Activated T-cell treated with anti-CD3 and anti-CD28 coated beads for 48 hours (primary cell): Measurements from ENCODE around the gene UBQLN4.
"Not testable (repeated sequence)": the region's sequence is repeated elsewhere in the genome, so short reads cannot be mapped to it uniquely, and the experiment has no call there.

Source experiments
- DNase-seq: peaks from one replicate; pipeline ENCODE4 v3.0.0-alpha.2; 2020; ENCODE audit warnings: low read depth

The UBQLN4 gene

DNA sequence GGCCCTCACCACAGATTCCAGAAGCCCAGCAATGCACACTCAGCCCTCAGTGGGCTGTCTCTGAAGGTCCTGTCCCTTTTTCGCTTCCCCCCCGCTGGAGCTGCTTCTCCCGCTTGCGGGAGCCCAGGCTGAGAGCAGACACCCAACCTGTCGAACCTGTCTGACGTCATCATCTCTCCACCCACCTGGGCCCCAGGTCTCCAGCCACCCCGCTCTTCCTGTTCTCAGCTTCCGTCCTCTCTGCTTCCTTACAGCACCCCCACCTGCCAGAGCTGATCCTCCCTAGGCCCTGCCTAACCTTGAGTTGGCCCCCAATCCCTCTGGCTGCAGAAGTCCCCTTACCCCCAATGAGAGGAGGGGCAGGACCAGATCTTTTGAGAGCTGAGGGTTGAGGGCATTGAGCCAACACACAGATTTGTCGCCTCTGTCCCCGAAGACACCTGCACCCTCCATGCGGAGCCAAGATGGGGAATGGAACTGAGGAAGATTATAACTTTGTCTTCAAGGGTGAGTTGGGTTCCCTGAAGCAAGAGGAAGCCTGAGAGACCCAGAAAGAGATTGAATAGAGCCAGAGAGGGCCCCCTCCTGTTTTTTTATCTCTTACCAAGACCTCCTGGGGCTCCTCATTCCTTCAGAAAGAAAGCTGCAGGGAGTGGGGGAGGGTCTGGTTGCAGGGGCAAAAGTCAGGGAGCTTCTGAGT is 7.5 kb upstream of the UBQLN4 start, which contains the start of gene RAB25:
TSS of gene RAB25 (plus strand) at position 224 of the 700 bp plus-strand sequence. CDS start at position 465, 241 bp downstream.
- no peak for DNase-seq

DNA sequence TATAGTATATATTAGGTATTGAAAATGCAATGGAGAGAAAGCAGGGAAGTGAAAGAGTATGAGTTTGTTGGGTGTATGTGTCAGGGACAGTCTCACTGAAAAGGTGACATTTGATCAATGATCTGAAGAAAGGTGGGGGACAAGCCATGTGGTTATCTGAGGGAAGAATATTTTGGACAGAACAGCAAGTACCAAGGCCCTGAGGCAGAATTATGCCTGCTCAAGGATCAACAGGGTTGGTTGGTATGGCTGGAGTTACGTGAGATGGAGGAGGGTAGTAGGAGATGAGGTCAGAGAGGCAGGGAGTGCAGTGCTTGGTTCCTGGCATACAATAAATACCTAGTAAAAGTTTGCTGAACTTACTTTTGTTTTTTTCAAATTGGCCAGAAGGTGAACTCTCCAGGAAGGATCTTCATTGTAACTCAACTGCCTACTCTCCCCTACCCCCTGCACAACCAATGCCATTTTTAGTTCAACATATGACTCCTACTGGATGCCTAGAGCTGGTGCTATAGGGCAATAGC is 2.8 kb upstream of the UBQLN4 start:
- DNase-seq, result no peak

DNA sequence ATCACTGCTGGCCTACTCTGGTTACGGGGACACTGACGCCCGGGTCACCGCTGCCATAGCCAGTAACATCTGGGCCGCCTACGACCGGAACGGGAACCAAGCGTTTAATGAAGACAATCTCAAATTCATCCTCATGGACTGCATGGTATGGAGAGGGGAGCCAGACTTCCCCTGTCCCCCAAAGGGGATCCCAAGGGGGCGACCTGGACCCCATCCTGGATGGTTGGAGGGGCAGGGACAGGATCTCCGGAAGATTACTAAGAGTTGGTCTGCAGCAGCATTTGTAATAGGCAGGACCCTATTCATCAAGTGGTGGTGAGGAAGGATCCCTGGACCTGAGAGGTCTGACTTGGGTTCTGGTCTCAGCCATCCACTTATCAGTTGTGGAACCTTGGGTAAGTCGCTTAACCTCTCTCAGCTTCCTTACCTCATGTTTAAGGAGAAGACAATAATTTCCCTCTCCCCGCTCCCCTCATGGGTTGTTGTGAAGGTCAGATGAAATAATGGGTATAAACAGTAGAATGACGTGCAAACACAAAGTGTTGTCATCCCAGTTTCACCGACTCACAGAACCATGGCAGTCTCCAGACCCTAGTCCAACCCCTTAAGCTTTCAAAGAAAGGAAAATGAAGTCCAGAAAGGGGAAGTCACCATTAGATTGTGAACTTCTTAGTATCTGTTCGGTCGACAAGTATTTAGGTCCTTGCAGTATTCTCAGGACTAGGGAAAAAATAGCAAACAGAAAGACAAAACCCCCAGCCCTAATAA is 1.9 kb upstream of the UBQLN4 start:
- DNase-seq, result no peak

- peak; percentile 96 for DNase-seq
These were observed 1.1 kb upstream of the UBQLN4 start, which contains the start of gene LAMTOR2 for GRCh38 chr1:156054500-156055280. TSS of gene LAMTOR2 (plus strand) at chr1:156054782. CDS start at chr1:156054890, 108 bp downstream.

- DNase-seq, result peak; percentile 58
These were observed 483 bp downstream of the UBQLN4 start for GRCh38 chr1:156052862-156053767.

- no peak for DNase-seq
These were observed 2.4 kb downstream of the UBQLN4 start for GRCh38 chr1:156051011-156051725.

DNA sequence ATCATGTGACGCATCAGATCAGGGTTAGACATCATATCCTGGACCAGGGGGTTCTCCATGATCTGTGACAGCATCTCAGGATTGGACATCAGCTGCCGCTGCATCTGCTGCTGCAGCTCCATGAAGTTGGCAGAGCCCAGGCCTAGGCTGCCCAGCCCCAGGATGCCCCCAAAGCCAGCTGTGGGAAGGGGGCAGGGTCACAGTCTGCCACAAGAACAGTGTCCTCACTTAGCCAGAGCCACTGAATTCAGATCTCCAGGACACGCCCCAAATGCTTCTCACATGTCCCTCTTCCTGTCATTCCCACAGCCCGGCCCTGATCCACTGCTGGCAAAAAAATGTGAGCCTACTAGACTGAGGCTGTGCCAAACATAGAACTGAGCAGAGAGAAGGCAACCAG is 3.2 kb downstream of the UBQLN4 start:
- DNase-seq, result no peak

GRCh38 chr1:156048663-156049258 is 4.8 kb downstream of the UBQLN4 start:
- no peak for DNase-seq

- DNase-seq, result no peak
These were observed 8.5 kb downstream of the UBQLN4 start for GRCh38 chr1:156045076-156045475.

GRCh38 chr1:156042828-156043227 is 10.8 kb downstream of the UBQLN4 start:
- DNase-seq, result no peak

- not testable (repeated sequence) for DNase-seq
These were observed 18.6 kb downstream of the UBQLN4 start for GRCh38 chr1:156034991-156035390.

DNA sequence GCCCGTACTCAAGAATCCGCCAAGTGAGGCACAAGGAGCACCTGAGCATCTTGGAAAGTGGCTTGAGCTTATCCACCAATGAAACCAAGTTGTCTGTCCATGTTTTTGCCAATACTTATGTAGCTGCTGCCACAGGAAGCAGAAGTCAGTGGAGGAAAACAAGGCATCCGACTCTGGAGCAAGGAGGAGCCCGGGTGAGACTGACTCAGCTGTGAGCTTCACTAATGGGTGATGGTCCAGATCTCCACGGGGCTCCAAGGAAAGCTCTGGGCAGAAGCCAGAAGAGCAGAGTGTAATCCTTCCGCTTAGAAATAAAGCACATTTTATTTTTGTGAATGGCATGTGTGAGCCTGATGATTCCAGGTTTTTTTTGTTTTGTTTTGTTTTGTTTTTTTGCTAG is 20.6 kb downstream of the UBQLN4 start:
- no peak for DNase-seq

DNA sequence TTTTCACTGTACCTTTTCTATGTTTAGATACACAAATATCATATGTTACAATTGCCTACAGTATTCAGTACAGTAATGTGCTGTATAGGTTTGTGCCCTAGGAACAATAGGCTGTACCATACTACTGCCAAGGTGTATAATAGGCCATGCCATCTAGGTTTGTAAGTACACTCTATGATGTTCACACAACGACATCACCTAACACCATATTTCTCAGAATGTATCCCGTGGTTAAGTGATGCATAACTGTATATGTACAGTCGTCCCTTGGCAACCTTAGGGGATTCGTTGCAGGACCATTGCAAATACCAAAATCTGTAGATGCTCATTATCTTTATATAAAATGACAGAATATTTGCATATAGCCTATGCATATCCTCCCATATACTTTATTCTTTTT is 27.0 kb downstream of the UBQLN4 start:
- no peak for DNase-seq

GRCh38 chr1:156025876-156026275 is 27.7 kb downstream of the UBQLN4 start:
- peak; percentile 43 for DNase-seq

DNA sequence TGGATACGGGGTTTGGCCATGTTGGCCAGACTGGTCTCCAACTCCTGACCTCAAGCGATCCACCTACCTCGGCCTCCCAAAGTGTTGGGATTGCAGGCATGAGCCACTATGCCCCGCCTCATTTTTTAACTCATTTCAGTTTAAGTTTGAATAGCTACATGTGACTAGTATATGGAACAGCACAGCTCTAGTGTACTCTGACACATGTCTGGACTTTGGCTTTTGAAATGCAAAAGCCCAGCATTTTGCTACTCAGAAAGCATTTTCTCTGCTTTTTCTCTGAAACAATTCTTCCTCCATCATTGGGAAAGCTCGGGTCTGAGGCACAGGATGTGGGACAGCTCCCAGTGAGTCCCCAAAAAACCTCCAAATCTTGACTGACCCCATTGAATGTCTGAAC is 28.8 kb downstream of the UBQLN4 start:
- DNase-seq, result no peak

DNA sequence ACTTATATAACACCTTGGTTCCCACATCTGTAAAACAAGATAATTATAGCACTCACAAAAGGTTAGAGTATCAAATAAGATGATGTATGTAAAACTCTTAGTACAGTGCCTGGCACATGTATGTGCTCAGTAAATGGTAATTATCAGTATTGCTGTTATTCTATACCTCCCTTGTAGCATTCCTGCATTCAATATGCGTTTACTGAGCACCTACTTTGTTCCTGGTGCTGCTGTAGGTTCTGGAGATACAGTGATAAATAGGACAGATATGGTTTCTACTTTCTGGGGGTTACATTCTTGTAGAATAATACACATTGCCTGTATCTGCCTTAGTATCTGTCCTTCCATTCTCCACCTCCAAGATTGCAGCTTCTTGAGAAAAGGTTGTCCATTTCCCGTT is 31.6 kb downstream of the UBQLN4 start:
- DNase-seq, result no peak

DNA sequence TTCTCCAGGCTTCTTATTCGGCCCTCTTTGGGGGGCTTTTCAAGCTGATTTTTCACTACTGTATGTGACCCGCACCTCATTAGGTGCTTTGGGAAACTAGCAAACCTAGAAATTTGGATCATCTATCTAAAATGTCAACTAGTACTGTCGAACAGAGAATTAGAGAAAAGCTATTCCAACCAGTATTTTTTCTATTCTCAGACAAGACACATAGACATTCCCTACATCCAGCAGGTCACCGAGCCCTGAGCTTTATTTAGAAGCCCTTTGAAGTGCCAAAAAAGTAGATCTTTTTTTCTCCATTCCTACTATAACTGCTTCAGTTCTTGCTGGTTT is 32.5 kb downstream of the UBQLN4 start:
- no peak for DNase-seq

DNA sequence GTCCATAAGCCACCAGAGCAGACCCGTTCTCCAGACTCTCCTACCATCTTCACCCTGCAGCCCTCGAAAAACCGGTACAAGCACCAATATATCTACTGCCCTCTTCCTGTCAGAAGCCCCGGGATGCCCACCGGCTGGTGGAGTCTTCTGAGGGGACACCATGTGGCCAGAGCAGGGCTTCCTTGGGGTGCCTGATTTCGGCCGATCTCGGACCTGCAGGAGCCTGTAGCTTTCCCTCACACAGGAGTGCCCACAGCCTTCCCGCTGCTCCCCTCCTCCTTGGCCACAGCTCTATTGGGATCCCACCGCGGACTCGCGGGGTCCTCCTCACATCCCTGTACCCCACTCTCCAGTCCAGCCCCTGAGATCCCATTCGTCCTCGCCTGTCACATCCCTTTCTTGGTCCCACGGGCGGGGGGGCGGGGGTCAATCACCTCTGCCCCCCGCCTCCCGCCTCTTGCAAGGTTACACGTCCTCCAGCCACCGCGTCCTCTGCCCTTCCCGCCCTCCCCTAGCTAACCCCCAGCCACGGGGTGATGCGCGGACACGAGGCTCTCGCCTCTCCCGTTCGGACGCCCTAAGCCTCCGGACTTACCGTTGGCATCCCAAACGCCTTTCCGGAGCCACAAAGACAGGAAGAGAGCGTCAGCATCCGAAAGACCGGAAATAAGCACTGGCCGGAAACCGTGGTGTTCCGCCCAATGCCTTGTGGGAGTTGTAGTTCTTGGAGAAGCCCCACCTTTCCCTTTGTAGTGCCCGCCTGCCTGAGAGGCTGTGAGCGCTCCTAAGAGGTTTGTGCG is 33.1 kb downstream of the UBQLN4 start, which contains the start of gene SSR2:
TSS of gene SSR2 (minus strand) at position 659 of the 800 bp plus-strand sequence. CDS start 784 bp downstream, outside the sequence.
- peak; percentile 74 for DNase-seq

DNA sequence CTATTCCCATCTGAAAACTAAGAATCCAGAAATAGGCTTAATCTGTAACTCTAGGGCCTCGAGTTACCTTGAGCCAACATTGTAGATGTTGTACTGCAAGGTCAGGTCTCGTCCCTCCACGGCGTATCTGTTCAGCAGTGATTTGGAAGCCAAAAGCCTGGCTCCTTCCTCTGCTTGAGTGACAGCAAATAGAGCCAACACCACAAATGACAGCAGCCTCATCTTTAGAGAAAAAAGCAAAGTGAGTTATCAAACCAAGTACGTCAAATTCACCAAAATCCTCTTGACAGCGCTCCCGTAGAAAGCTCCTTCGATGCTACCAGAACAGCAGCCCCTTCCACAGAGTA is 33.7 kb downstream of the UBQLN4 start:
- DNase-seq, result no peak
